GM18498 (cell line): Measurements from ENCODE around the gene REN.

Source experiments
- ATAC-seq: cut with Tn5 transposase; IDR thresholded peaks from one replicate; pipeline ENCODE4 v1.9.1; 2021; ENCODE audit warnings: mild to moderate bottlenecking, moderate library complexity; ENCODE audit not compliant: unreplicated experiment

Gene REN

DNA sequence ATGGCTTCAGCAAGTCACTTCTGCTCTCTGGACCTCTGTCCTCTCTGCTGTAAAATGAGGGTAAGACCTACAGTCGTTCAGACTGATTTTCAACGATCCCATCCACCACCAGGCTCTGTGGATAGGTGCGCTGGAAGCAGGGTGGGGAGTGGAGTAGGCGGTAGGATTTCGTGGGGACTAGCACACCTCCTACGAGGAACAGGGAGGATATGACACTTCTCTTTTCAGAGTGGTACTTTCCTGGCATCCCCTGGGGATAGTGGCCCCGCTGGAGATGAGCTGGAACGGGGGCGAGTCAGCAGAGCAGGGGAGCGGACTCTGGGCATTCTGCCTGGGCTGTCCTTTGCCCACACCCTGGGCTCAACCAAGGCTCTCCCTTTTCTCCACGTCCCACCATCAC is 32.0 kb downstream of the REN start:
- no peak for ATAC-seq

DNA sequence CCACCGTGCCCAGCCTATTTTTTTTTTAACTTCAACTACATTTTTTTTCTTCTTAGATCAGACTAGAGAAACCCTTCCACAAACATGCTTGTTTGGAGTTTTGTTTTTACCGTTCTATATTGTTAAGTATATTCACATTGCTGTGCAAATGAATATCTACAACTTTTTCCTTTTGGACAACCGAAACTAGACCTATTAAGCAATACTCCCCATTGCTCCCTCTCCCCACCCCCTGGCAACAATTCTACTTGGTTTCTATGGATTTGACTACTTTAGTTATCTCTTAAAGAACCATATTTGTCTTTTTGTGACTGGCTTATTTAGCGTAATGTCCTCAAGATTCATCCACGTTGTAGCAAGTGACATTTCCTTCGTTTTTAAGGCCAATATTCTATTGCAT is 33.4 kb downstream of the REN start:
- no peak for ATAC-seq

DNA sequence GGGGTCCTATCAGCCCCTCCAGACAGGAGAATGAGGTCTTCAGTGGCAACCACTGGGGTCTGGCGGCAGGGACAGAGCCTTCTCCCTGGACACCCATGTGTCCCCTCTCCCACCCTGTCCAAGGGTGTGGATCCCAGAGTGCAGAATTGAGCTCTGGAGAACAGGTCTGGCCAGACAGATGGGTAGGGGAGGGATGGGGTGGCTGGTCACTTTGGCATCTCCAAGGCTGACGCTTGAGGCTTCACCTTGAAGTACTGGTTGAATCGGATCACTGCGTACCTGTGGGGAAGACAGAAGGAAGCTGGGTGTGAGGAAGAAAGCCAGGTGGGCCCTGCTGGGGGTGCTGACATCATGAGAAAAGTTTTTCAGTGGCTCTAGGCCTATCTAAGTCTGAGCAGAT is 34.2 kb downstream of the REN start:
- no peak for ATAC-seq

DNA sequence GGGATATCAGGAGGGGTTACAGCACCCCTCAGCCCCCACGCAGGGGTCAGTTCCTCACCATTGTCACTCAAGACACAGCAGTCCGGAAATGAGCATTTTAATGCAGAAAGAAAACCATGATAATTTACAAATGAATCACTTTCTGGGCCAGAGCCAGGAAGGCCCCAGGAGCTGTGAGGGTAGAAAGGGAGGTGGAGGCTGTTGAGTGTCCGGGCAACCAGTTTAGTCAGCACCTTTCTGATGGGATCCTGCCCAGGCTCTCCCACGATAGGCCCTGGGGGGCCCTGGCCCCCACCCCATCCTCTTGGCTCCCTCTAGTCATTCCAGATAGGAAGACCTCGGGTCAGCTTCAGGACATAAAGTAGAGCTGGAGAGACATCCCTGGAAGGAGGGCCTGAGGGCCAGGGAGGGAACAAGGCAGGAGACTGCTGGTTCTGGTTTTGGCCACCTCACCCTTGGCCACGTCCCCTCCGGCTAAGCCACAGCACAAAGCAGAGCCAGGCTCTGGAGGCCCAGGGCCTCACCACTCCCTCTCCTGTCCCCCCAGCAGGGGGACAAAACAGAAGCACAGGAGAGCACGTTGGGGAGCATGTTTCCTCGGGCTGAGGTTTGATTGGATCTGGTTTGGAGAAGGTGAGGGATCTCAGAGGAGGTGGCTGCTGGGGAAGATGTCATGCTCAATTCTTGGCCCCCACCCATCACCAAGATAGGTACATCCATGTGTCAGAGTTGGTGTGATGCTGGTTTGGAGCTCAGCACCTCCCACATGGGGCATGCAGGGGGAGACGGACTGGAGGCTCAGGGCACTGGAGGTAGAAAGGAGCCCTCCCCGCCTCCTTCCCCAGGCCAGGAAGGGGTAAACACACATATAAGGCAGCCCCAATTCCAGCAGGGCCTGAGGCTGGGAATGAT is 34.9 kb downstream of the REN start:
- no peak for ATAC-seq

DNA sequence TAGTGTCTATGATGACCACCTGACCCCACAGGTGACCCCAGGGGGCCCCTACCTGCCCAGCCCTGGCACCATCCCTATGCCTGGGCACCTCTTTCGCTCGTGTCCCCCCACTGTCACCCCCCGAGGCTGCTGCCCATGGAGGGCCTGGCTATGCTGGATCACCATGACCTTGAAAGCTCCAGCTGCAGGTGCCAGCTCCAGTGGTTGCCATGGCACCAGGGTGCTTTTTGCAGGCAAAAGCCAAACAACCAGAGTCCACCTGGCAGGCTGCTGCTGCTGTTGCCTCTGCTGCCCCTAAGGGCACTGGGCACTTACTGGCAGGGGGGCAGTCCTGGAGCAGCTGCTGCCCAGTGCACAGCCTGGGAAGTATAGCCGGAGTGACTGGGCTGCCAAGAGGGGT is 36.0 kb downstream of the REN start:
- no peak for ATAC-seq

DNA sequence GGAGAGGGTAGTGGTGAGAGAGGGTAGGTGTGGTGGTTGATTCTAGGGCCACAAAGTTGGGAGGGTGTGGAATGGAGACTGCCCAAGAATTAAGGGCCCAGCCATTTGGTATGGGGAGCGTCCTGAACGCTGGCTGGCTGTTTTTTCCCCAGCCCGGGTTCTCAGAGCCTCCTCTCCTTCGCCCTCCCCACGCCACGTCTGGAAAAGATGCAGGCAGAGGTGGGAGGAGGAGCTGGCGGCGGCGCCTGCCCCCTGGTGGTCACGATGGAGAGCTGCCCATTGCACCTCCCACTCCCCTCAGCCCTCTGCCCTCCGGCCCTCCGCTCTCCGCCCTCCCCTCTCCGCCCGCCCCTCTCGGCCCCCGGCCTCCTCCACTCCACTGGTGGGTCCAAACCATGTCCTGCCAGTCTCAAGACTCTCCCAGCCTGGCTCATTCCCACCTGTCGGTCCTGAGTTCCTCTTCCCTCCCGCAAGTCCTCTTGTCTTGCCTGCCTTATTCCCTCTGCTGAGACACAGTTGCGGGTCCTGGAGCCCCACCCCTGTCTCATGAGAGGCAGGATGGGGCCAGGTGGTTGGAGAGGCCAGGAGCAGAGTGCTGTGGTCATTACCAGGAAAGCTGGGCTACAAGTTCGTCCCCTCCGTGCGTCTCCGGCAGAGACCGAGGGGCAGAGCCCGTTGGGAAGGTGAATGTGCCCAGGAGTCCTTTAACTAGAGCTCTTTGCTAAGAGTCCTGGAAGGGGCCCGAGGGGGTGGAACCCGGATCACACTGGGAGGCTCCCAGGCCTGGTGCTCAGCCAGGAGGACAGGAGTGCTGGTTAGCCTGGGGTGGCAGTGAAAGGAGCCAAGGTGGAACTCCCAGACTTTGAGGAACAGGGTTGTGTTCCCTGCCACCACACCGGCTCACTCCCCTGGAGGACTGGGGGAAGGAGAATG is 36.9 kb downstream of the REN start:
- no peak for ATAC-seq

DNA sequence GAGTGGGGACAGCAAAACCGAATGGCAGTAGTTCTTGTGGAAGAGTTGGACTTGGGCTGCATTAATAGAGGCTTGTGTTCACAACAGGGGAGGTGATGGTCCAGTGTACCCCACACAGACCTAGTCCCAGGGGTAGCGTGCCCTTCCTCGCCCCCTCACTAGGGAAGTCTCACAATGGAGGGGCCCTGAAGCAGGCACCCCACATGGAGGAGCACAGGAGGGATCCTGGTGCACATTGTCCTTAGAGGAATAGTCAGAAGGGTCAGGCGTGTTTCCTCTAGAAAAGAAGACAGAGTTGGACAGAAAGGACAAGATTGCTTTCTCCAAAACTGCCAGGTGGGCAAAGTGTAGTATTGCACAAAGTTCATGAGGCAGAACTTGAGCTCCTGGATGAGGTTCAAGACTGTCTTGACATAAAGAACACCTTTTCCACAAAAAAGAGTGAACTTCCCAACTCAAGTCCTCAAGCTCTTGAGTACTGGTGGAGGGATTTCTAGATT is 37.6 kb downstream of the REN start:
- no peak for ATAC-seq

DNA sequence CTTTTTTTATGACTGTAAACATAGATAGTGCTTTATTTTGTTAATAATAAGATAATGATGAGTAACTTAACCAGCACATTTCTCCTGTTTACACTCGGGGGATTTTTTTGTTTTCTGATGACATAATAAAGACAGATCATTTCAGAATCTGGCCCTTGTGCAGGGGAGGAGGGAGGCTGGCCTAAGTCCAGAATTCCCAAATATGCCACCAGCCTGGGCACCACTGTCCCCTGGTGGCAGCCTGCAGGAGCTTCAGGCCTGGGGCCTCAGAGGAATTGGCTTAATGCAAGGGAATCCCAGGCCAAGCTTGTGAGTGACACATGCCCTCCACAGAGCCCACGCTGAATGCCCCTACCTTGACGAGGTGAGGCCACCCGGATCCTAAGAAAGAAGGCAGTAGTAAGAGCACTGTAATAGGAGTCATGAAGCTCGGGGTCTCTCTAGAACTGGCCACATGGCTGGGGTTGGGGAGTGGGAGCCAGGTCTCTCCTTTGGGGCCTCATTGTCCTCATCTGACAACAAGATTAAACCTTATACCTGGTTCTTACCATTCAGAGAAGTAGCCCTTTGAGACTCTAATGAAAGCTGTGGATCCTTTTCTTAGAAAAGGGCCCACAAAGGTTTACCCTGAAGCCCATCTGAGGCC is 38.4 kb downstream of the REN start:
- no peak for ATAC-seq

DNA sequence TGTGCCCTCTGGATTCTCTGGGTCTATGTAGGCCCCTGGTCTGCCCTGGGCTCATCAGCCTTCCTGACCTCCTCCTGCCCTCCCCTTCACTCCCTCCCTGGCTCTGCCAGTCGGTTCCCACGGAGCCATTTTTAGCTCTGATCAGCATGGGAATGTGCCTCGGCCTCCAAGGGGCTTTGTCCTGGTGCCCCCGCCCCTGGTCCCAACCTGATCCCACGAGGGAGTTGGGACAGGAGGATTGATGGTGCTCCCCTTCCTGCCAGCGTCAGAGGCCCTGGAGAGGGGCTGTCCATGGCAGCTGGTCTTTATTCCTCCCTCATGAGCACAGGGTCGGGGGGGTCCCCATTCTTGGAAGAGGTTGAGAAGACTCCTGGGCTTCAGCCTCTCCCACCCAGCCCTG is 39.2 kb downstream of the REN start:
- no peak for ATAC-seq

DNA sequence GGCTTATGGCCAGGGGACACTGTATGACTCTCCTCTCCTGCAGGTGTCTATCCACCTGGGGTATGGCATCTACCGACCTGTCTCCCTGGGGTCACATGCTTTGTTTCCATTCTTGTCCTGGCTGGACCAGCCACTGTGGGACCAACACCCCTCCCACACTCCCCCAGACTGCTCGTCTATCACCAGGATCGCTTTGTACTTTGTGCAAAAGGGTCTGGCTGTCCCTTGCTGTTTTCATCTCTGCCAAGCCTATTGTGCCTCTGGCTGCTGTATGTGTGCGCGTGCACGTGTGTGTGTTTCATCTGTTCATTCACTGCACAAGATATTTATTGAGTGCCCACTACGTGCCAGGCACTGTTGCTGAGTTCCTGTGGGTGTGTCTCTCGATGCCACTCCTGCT is 39.8 kb downstream of the REN start:
- ATAC-seq = no peak

DNA sequence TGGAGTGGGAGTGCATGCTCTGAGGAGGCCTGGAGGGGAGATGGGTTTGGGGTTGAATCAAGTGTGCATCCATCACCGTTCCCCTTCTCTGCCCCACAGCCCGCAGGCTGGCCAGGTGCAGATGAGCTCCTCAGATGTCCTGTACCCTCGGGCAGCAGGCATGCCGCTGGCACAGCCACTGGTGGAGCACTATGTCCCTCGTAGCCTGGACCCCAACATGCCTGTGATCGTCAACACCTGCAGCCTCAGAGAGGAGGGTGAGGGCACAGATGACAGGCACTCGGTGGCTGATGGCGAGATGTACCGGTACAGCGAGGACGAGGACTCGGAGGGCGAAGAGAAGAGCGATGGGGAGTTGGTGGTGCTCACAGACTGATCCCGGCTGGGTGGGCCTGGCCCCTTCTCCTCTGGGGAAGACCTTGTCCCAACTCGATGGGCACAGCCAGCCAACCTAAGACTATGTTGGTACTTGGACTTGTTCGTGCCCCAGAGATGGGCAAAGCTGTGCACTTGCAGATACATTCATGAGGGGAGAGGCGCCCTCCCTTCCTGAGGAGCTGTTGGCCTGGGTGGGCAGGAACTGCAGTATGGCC is 40.3 kb downstream of the REN start:
- ATAC-seq = no peak

DNA sequence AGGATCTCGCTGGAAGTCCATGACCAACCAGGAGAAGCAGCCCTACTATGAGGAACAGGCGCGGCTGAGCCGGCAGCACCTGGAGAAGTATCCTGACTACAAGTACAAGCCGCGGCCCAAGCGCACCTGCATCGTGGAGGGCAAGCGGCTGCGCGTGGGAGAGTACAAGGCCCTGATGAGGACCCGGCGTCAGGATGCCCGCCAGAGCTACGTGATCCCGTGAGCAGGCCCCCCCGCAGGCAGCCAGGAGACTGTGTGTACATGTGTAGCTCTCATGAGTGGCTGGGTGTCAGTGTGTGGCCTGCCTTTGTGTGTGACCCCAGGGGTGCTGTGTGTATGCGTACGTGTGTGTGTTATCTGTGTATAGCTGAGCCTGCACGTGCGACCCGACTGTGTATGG is 41.5 kb downstream of the REN start:
- ATAC-seq = no peak

DNA sequence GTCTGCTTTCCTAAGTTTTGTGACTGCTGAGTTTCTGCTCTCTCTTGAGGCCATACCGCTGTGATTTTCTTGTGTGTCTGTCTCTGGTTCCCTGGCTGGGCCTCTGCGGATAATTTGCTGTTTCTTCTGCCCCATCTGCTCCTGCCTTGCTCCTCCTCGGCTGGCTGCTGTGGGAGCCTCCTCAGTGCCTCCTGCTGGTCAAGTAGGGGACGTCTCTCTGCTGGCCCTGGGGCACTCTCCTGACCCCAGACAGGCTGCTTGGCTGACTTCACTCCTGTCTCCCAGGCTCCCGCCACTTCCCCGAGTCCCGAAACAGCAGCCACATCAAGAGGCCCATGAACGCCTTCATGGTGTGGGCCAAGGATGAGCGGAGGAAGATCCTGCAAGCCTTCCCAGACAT is 42.8 kb downstream of the REN start:
- no peak for ATAC-seq

DNA sequence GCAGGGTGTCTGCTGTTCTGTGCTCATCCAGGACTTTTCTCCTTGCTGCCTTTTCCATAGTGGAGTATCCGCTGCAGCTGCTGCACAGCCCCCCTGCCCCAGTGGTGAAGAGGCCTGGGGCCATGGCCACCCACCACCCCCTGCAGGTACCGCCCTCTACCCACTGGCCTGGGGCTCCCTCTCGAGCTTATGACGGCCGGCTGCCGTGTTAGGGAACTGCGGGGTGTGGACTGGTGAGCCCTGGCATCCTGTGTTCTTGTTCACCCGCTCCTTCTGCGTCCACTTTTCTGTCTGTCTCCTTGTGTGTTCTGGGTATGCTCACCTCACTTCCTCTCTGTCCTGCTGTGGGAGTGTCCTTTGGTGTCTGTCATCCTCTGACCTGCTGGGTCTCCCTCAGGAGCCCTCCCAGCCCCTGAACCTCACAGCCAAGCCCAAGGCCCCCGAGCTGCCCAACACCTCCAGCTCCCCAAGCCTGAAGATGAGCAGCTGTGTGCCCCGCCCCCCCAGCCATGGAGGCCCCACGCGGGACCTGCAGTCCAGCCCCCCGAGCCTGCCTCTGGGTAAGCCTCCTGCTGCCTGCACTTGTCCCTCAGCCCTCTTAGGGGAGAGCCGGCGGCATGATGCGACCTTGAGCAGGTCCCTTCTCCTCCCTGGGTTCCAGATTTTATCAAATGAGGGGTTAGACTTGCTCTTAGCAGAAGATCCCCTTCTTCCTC is 44.1 kb downstream of the REN start:
- ATAC-seq = no peak

DNA sequence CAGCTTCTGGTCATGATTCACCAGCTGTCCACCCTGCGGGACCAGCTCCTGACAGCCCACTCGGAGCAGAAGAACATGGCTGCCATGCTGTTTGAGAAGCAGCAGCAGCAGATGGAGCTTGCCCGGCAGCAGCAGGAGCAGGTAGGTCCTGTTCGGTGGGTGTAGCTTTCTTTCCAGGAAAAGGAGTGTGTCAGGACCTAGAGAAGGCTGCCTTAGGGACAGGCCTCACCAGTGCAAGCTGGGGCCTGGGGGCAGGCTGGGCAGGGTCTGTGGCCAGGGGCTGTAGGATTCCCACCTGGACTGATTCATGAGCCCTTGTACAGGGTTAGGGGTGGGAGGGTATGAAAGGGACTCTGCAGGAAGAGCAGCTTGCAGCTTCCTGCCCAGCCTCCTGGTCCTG is 49.6 kb downstream of the REN start:
- ATAC-seq = no peak

DNA sequence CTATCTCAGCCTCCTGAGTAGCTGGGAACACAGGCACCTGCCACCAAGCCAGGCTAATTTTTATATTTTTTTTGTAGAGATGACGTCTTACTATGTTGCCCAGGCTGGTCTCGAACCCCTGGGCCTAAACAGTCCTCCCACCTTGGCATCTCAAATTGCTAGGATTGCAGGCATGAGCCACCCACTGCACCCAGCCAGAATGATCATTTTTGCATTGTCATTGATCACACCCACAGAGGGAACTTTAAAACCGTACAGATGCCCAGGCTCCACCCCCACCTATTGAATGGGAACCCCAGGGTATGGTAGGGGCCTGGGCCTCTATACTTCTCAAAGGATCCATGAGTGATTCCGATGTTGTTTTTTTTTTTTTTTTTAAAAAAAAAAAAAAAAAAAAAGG is 51.0 kb downstream of the REN start:
- ATAC-seq = no peak

DNA sequence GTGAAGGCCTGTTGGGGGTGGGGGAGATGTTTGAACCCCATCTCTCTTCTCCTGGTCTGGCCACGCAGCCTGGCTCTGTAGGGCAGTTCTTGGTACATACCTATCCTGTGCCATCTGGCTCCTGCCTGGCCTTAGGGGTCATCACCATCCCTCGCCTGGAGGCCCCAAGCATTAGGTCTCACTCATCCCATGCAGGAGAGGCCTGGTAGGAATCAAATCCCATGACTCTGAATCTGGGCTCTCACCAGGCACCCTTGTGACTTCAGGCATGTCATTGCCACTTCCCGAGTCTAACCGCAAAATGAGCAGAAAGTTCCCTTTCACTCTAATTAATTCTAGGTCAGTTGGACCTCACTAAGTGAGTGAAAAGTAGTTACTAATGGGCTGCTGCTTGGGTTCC is 51.5 kb downstream of the REN start:
- no peak for ATAC-seq

DNA sequence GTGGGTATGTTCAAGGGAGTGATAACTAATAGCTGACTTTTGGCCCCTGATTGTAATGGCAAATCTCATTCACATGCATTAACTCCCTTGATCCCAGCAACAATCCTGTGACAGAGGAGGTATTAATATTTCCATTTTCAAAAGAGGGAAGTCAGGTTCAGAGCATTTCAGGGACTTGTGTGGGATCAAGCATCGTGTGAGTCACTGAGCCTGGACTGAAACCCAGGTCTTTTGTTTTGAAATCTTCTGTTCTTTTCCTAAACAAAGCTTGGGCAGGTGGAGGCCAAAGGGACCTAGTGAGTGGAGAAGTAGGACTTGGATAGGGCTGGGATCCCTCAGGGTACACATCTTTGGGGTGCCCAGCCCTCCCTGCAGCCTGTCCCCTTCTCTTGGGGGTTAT is 52.2 kb downstream of the REN start:
- ATAC-seq = no peak

DNA sequence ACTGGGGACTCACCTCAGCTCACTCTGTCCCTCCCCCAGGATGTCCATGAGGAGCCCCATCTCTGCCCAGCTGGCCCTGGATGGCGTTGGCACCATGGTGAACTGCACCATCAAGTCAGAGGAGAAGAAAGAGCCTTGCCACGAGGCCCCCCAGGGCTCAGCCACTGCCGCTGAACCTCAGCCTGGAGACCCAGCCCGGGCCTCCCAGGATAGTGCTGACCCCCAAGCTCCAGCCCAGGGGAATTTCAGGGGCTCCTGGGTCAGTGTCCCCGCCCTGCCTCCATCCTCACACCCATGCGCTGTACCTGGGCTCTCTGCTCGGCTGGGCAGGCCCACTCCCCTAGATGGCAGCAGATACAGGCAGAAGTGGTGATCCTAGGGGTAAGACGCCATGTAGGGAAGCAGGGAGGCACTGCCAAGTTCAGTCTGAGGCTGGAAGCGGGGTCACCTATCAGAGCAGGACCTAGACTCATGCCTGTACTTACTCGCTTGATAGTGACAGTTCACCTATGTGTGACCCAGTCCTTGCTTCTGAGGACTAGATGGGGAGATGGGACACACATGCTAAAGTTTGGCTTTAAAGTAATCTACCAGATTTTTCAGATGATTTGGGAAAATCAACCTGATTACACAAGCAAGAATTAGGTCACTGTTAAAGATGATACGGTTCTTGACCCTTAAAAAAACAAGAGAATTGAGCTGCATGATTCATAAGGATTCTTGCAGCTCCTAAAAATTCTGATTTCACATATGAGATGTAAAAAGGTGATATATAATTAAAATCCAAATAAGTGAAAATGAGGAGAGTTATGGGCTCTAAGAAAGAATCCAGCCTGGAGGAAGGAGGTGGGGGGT is 53.0 kb downstream of the REN start:
- no peak for ATAC-seq
